Measurements from ENCODE around the gene ALDH1A3. TPM values are rescaled to one million over a fixed set of nuclear protein-coding genes. Genes with fewer than 3 reads are reported as not detected.

Gene ALDH1A3
- total and polyA plus RNA-seq, 2 donors: 1.0 to 7.8 TPM

- no peak overlapping the region for H3K4me3 ChIP-seq (ENCODE audit: low read length in 2 of 2)
- no peak overlapping the region for H3K27ac ChIP-seq (ENCODE audit: low read depth in 1 of 2, low read length in 1 of 2)
- H3K4me1 ChIP-seq (ENCODE audit: control insufficient read depth in 2 of 2, insufficient read depth in 2 of 2, low read length in 2 of 2): no peaks in the 10 kb centered on the region
- DNase-seq (ENCODE audit: low read depth in 6 of 9, low spot score in 9 of 9): no peak
- peaks cover 0 to 1% of the 10 kb centered on the region in 2 donors for H3K9me3 ChIP-seq (ENCODE audit: control insufficient read depth in 2 of 2, insufficient read depth in 1 of 2, low read length in 1 of 2)
- WGBS: 73% methylated on average over 15 of the region's 15 CpGs
- peaks cover 0 to 14% of the 10 kb centered on the region in 2 donors for H3K27me3 ChIP-seq (ENCODE audit: control insufficient read depth in 2 of 2, insufficient read depth in 1 of 2, low read length in 1 of 2)
- no peaks in the 10 kb centered on the region for H3K36me3 ChIP-seq (ENCODE audit: control insufficient read depth in 2 of 2, insufficient read depth in 2 of 2, low read length in 1 of 2)
These were observed 15.8 kb upstream of the ALDH1A3 start for GRCh38 chr15:100863796-100864267.

- peaks cover 0 to 1% of the 10 kb centered on the region in 2 donors for H3K9me3 ChIP-seq (ENCODE audit: control insufficient read depth in 2 of 2, insufficient read depth in 1 of 2, low read length in 1 of 2)
- no peaks in the 10 kb centered on the region for H3K4me1 ChIP-seq (ENCODE audit: control insufficient read depth in 2 of 2, insufficient read depth in 2 of 2, low read length in 2 of 2)
- no peak overlapping the region for H3K4me3 ChIP-seq (ENCODE audit: low read length in 2 of 2)
- no peak overlapping the region for H3K27ac ChIP-seq (ENCODE audit: low read depth in 1 of 2, low read length in 1 of 2)
- 93% methylated on average over 12 of the region's 12 CpGs for WGBS
- H3K36me3 ChIP-seq (ENCODE audit: control insufficient read depth in 2 of 2, insufficient read depth in 2 of 2, low read length in 1 of 2): no peaks in the 10 kb centered on the region
- H3K27me3 ChIP-seq (ENCODE audit: control insufficient read depth in 2 of 2, insufficient read depth in 1 of 2, low read length in 1 of 2): peaks cover 0 to 14% of the 10 kb centered on the region in 2 donors
- DNase-seq (ENCODE audit: low read depth in 6 of 9, low spot score in 9 of 9): no peak
These were observed 13.0 kb upstream of the ALDH1A3 start for GRCh38 chr15:100866386-100867330.

- Histone ChIP-seq H3K36me3 (ENCODE audit: control insufficient read depth in 2 of 2, insufficient read depth in 2 of 2, low read length in 1 of 2) (no peaks in the 10 kb centered on the region), H3K9me3 (ENCODE audit: control insufficient read depth in 2 of 2, insufficient read depth in 1 of 2, low read length in 1 of 2) (peaks cover 0 to 1% of the 10 kb centered on the region in 2 donors), H3K4me1 (ENCODE audit: control insufficient read depth in 2 of 2, insufficient read depth in 2 of 2, low read length in 2 of 2) (no peaks in the 10 kb centered on the region), H3K4me3 (ENCODE audit: low read length in 2 of 2) (no peak overlapping the region), H3K27ac (ENCODE audit: low read depth in 1 of 2, low read length in 1 of 2) (no peak overlapping the region), H3K27me3 (ENCODE audit: control insufficient read depth in 2 of 2, insufficient read depth in 1 of 2, low read length in 1 of 2) (peaks cover 0 to 14% of the 10 kb centered on the region in 2 donors)
- WGBS: 94% methylated on average over 3 of the region's 3 CpGs
- DNase-seq (ENCODE audit: low read depth in 6 of 9, low spot score in 9 of 9): no peak
These were observed 12.2 kb upstream of the ALDH1A3 start for GRCh38 chr15:100867433-100867832.

- H3K27me3 ChIP-seq (ENCODE audit: control insufficient read depth in 2 of 2, insufficient read depth in 1 of 2, low read length in 1 of 2): peaks cover 0 to 4% of the 10 kb centered on the region in 2 donors
- H3K9me3 ChIP-seq (ENCODE audit: control insufficient read depth in 2 of 2, insufficient read depth in 1 of 2, low read length in 1 of 2): peaks cover 0 to 1% of the 10 kb centered on the region in 2 donors
- H3K36me3 ChIP-seq (ENCODE audit: control insufficient read depth in 2 of 2, insufficient read depth in 2 of 2, low read length in 1 of 2): no peaks in the 10 kb centered on the region
- H3K4me3 ChIP-seq (ENCODE audit: low read length in 2 of 2): no peak overlapping the region
- DNase-seq (ENCODE audit: low read depth in 6 of 9, low spot score in 9 of 9): no peak
- H3K4me1 ChIP-seq (ENCODE audit: control insufficient read depth in 2 of 2, insufficient read depth in 2 of 2, low read length in 2 of 2): no peaks in the 10 kb centered on the region
- H3K27ac ChIP-seq (ENCODE audit: low read depth in 1 of 2, low read length in 1 of 2): no peak overlapping the region
- 74% methylated on average over 13 of the region's 13 CpGs for WGBS
These were observed 10.3 kb upstream of the ALDH1A3 start for GRCh38 chr15:100869151-100869999.

- H3K9me3 ChIP-seq (ENCODE audit: control insufficient read depth in 2 of 2, insufficient read depth in 1 of 2, low read length in 1 of 2): no peaks in the 10 kb centered on the region
- H3K27me3 ChIP-seq (ENCODE audit: control insufficient read depth in 2 of 2, insufficient read depth in 1 of 2, low read length in 1 of 2): peaks cover 13 to 23% of the 10 kb centered on the region in 2 donors
- no peaks in the 10 kb centered on the region for H3K4me1 ChIP-seq (ENCODE audit: control insufficient read depth in 2 of 2, insufficient read depth in 2 of 2, low read length in 2 of 2)
- WGBS: 37% methylated on average over 2 of the region's 2 CpGs
- no peak overlapping the region for H3K27ac ChIP-seq (ENCODE audit: low read depth in 1 of 2, low read length in 1 of 2)
- H3K36me3 ChIP-seq (ENCODE audit: control insufficient read depth in 2 of 2, insufficient read depth in 2 of 2, low read length in 1 of 2): no peaks in the 10 kb centered on the region
- DNase-seq (ENCODE audit: low read depth in 6 of 9, low spot score in 9 of 9): peak in 8 of 9 donors; percentile 13 to 66 (median 41)
- no peak overlapping the region for H3K4me3 ChIP-seq (ENCODE audit: low read length in 2 of 2)
These were observed 6.5 kb upstream of the ALDH1A3 start for GRCh38 chr15:100873029-100873677.

- Histone ChIP-seq H3K4me3 (ENCODE audit: low read length in 2 of 2) (no peak overlapping the region), H3K4me1 (ENCODE audit: control insufficient read depth in 2 of 2, insufficient read depth in 2 of 2, low read length in 2 of 2) (no peaks in the 10 kb centered on the region), H3K27ac (ENCODE audit: low read depth in 1 of 2, low read length in 1 of 2) (no peak overlapping the region), H3K36me3 (ENCODE audit: control insufficient read depth in 2 of 2, insufficient read depth in 2 of 2, low read length in 1 of 2) (no peaks in the 10 kb centered on the region), H3K27me3 (ENCODE audit: control insufficient read depth in 2 of 2, insufficient read depth in 1 of 2, low read length in 1 of 2) (peaks cover 36 to 40% of the 10 kb centered on the region in 2 donors), H3K9me3 (ENCODE audit: control insufficient read depth in 2 of 2, insufficient read depth in 1 of 2, low read length in 1 of 2) (no peaks in the 10 kb centered on the region)
- 98% methylated on average over 2 of the region's 2 CpGs for WGBS
- DNase-seq (ENCODE audit: low read depth in 6 of 9, low spot score in 9 of 9): no peak
These were observed 4.1 kb upstream of the ALDH1A3 start for GRCh38 chr15:100875495-100875894.

- Histone ChIP-seq H3K9me3 (ENCODE audit: control insufficient read depth in 2 of 2, insufficient read depth in 1 of 2, low read length in 1 of 2) (no peaks in the 10 kb centered on the region), H3K36me3 (ENCODE audit: control insufficient read depth in 2 of 2, insufficient read depth in 2 of 2, low read length in 1 of 2) (no peaks in the 10 kb centered on the region), H3K27ac (ENCODE audit: low read depth in 1 of 2, low read length in 1 of 2) (no peak overlapping the region), H3K4me3 (ENCODE audit: low read length in 2 of 2) (no peak overlapping the region), H3K4me1 (ENCODE audit: control insufficient read depth in 2 of 2, insufficient read depth in 2 of 2, low read length in 2 of 2) (no peaks in the 10 kb centered on the region), H3K27me3 (ENCODE audit: control insufficient read depth in 2 of 2, insufficient read depth in 1 of 2, low read length in 1 of 2) (peaks cover 41 to 45% of the 10 kb centered on the region in 2 donors)
- DNase-seq (ENCODE audit: low read depth in 6 of 9, low spot score in 9 of 9): no peak
- WGBS: 95% methylated on average over 7 of the region's 7 CpGs
These were observed 3.7 kb upstream of the ALDH1A3 start for GRCh38 chr15:100875976-100876375.

- Histone ChIP-seq H3K27me3 (ENCODE audit: control insufficient read depth in 2 of 2, insufficient read depth in 1 of 2, low read length in 1 of 2) (peaks cover 55 to 61% of the 10 kb centered on the region in 2 donors), H3K4me1 (ENCODE audit: control insufficient read depth in 2 of 2, insufficient read depth in 2 of 2, low read length in 2 of 2) (no peaks in the 10 kb centered on the region), H3K36me3 (ENCODE audit: control insufficient read depth in 2 of 2, insufficient read depth in 2 of 2, low read length in 1 of 2) (no peaks in the 10 kb centered on the region), H3K9me3 (ENCODE audit: control insufficient read depth in 2 of 2, insufficient read depth in 1 of 2, low read length in 1 of 2) (no peaks in the 10 kb centered on the region), H3K27ac (ENCODE audit: low read depth in 1 of 2, low read length in 1 of 2) (no peak overlapping the region), H3K4me3 (ENCODE audit: low read length in 2 of 2) (no peak overlapping the region)
- WGBS: 91% methylated on average over 10 of the region's 10 CpGs
- no peak for DNase-seq (ENCODE audit: low read depth in 6 of 9, low spot score in 9 of 9)
These were observed 2.1 kb upstream of the ALDH1A3 start for GRCh38 chr15:100877551-100877950.

All from thymus (tissue), 11 donors.